Measurements from ENCODE around the gene SEMA4C. TPM values are rescaled to one million over a fixed set of nuclear protein-coding genes. Genes with fewer than 3 reads are reported as not detected.

SEMA4C gene
- total and polyA plus RNA-seq, 9 of the 15 experiments (the other 6 are each of a cell fraction or from before 2014, with no cell fraction given) = 0.32 to 59.7 (median 23.9) TPM

DNA sequence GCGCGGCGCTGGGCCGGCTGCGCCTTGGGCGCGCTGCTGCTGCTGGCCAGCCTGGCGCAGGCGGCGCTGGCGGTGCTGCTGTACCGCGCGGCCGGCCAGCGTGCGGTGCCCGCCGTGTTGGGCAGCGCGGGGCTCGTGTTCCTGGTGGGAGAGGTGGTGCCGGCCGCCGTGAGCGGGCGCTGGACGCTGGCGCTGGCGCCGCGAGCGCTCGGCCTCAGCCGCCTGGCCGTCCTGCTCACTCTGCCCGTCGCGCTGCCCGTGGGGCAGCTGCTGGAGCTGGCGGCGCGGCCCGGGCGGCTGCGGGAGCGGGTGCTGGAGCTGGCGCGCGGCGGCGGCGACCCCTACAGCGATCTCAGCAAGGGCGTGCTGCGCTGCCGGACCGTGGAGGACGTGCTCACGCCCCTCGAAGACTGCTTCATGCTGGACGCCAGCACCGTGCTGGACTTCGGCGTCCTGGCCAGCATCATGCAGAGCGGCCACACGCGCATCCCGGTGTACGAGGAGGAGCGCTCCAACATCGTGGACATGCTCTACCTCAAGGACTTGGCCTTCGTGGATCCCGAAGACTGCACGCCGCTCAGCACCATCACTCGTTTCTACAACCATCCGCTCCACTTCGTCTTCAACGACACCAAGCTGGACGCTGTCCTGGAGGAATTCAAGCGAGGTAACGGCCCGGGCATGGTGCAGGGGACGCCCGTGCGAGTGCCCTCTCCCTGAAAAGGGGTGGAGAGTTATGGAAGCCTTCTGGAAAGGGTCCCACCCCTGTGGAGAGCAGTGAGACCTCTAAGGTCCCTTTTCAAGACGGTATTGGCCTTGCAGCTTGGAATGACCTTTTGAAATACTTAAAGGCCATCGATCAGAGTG lies 52.8 kb downstream of the SEMA4C start (continued):
- TF ChIP-seq, protein P1, sequence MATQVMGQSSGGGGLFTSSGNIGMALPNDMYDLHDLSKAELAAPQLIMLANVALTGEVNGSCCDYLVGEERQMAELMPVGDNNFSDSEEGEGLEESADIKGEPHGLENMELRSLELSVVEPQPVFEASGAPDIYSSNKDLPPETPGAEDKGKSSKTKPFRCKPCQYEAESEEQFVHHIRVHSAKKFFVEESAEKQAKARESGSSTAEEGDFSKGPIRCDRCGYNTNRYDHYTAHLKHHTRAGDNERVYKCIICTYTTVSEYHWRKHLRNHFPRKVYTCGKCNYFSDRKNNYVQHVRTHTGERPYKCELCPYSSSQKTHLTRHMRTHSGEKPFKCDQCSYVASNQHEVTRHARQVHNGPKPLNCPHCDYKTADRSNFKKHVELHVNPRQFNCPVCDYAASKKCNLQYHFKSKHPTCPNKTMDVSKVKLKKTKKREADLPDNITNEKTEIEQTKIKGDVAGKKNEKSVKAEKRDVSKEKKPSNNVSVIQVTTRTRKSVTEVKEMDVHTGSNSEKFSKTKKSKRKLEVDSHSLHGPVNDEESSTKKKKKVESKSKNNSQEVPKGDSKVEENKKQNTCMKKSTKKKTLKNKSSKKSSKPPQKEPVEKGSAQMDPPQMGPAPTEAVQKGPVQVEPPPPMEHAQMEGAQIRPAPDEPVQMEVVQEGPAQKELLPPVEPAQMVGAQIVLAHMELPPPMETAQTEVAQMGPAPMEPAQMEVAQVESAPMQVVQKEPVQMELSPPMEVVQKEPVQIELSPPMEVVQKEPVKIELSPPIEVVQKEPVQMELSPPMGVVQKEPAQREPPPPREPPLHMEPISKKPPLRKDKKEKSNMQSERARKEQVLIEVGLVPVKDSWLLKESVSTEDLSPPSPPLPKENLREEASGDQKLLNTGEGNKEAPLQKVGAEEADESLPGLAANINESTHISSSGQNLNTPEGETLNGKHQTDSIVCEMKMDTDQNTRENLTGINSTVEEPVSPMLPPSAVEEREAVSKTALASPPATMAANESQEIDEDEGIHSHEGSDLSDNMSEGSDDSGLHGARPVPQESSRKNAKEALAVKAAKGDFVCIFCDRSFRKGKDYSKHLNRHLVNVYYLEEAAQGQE (IDR thresholded peaks at IDR 0.05; ENCODE audit: borderline replicate concordance) = no peak
- TF ChIP-seq, protein P1 (CRISPR knock-in tag; IDR thresholded peaks at IDR 0.05; ENCODE audit: low read depth) = no peak; the same call in 1 of the 2 replicates
- TF ChIP-seq, protein P2, sequence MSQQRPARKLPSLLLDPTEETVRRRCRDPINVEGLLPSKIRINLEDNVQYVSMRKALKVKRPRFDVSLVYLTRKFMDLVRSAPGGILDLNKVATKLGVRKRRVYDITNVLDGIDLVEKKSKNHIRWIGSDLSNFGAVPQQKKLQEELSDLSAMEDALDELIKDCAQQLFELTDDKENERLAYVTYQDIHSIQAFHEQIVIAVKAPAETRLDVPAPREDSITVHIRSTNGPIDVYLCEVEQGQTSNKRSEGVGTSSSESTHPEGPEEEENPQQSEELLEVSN (IDR thresholded peaks at IDR 0.05; ENCODE audit: borderline replicate concordance in 1 of 2, extremely low read depth in 1 of 2, insufficient read depth in 1 of 2, insufficient read length in 1 of 2, low read depth in 1 of 2, low read length in 1 of 2, poor library complexity in 1 of 2, severe bottlenecking in 1 of 2) = peak in 1 of 2 experiments; percentile 5
- TF ChIP-seq ELF4 (CRISPR knock-in tag; IDR thresholded peaks at IDR 0.05) (no peak), PTBP1 (IDR thresholded peaks at IDR 0.05; ENCODE audit: low read depth, low read length) (no peak), NR2C2 (CRISPR knock-in tag; IDR thresholded peaks at IDR 0.05) (no peak), NR2C2 (tag; IDR thresholded peaks at IDR 0.05) (no peak), CHD1 (IDR thresholded peaks at IDR 0.05; ENCODE audit: low read length) (peak; percentile 58), ZNF263 (CRISPR knock-in tag; IDR thresholded peaks at IDR 0.05; ENCODE audit: borderline replicate concordance) (peak; percentile 43; the same call in 1 of the 2 replicates), ZFP36 (IDR thresholded peaks at IDR 0.05; ENCODE audit: low read depth, low read length, partially characterized antibody) (no peak), NR4A1 (CRISPR knock-in tag; IDR thresholded peaks at IDR 0.05) (no peak), NR4A1 (tag; IDR thresholded peaks at IDR 0.05) (no peak), HLTF (IDR thresholded peaks at IDR 0.05) (no peak), GATAD2B (IDR thresholded peaks at IDR 0.05; ENCODE audit: borderline replicate concordance) (0 out of 2 replicates have a peak, but pooled peaks have one; percentile 23)
- TF ChIP-seq, protein P3, sequence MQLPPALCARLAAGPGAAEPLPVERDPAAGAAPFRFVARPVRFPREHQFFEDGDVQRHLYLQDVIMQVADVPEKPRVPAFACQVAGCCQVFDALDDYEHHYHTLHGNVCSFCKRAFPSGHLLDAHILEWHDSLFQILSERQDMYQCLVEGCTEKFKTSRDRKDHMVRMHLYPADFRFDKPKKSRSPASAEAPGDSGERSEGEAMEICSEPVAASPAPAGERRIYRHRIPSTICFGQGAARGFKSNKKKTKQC (CRISPR knock-in tag; IDR thresholded peaks at IDR 0.05) = peak; percentile 76; the same call in 1 of the 2 replicates
- TF ChIP-seq, protein P4, sequence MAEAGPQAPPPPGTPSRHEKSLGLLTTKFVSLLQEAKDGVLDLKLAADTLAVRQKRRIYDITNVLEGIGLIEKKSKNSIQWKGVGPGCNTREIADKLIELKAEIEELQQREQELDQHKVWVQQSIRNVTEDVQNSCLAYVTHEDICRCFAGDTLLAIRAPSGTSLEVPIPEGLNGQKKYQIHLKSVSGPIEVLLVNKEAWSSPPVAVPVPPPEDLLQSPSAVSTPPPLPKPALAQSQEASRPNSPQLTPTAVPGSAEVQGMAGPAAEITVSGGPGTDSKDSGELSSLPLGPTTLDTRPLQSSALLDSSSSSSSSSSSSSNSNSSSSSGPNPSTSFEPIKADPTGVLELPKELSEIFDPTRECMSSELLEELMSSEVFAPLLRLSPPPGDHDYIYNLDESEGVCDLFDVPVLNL (CRISPR knock-in tag; IDR thresholded peaks at IDR 0.05; ENCODE audit: low read depth) = no peak
